NCI-H748 (cell line): ENCODE measurements around the gene PRODH.
A peak's percentile ranks its signal among the peaks of the same experiment; 100 is the strongest.
"Not testable (repeated sequence)": the region's sequence is repeated elsewhere in the genome, so short reads cannot be mapped to it uniquely, and the experiment has no call there.

ENCODE experiments used
- DNase-seq: peaks from one replicate; lab custom pipeline; 2025; ENCODE audit not compliant: unreplicated experiment; lab: John Stamatoyannopoulos, UW

Gene PRODH

DNA sequence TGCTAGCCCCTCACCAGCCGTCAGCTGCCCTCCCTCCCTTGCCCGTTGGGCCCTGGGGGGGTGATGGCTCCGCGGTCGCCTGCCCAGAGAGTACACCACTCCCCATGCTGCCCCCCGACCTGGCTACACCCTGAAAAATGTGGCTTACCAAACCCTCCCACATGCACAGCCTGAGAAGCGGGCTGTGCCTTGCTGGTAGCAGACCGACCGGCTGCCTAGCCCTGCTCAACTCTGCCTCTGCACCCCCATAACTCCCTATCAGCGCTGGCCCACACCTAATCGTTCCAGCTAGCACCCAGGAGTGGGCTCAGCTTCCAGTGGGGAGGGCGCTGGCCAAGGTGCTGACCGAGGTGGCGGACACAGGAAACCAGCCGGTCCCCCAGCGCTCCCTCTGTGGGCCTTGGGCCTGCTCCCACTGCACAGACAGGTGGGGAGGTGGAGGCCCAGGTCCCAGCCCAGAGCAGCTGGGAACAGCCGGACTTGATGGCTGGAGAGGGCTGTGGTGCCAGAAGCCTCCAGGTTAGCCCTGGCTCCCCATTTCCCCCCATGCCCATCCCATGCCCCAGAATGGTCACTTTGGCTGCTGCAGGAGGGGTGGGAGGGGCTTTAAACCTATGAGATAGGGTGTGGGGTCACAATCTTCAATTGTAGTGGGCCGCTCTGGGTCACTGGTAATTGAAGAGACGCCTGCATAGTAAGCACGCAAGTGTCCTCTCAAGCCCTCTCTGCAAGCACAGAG, 32.1 kb upstream of the PRODH start:
- DNase-seq: no peak

- not testable (repeated sequence) for DNase-seq
Measured at GRCh38 chr22:18967391-18968010, 31.4 kb upstream of the PRODH start.

- no peak for DNase-seq
Measured at GRCh38 chr22:18966748-18967147, 30.7 kb upstream of the PRODH start.

DNA sequence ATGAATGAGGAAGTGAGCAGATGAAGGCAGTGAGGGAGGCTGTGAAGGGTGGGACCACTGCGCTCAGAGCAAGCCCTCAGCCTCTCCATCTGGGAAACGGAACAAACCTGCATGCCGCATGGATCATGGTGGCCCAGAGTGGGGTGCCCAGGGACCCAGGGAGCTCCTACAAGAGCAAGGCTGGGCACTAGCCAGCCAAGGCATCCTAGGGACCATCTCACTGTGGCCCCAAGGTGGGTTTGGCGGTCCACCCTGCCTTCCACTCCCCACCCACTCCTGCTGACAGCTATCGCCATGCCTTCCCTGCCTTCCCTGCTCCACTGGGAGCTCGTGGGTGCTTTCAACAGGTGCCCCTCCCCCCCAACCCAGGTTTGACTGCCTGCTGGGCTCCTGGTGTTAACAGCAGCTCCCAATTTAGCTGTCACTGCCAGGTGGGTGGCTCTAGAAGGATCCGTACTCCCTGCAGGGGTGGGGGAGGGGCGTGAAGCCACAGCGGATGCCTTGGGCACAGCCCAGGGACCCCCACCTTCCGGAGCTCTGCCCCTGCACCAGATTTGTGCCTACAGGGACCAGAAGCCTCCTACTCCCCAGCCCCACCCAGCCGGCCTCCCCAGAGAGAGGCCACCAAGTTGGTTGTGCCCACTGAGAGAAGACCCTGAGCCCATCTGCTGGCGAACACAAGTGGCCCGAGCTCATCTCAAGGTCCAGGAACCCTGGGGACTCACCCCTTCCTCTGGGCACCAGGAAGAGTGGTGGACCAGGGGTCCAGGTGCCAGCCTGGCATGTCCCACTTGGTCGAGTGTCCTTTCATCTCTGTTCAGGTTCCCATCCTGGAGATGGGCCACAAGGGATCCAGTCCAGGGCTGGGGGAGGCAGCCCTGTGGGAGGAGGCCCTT, 29.7 kb upstream of the PRODH start:
- DNase-seq: no peak

GRCh38 chr22:18964501-18965265, 28.6 kb upstream of the PRODH start:
- not testable (repeated sequence) for DNase-seq

DNA sequence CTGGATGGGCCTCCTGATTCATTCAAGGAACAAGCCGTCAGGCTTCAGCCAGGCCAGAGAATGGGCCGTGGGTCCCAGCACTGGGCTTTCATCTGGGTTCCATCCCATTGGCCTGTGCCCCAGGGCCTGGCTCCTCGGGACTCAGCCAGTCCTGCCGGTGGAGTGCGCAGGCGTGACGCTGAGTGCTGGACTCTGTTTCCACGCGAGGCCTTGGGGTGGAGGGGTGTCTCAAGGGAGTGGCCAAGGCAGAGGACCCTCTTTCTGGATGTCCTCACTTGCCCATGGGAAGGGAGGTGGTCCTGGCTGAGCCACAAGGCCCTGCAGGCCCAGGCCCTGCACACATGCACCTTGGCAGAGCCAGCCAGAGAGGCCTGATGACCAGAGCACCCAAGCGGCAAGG, 28.0 kb upstream of the PRODH start:
- not testable (repeated sequence) for DNase-seq

- no peak for DNase-seq
Measured at GRCh38 chr22:18962308-18962635, 26.2 kb upstream of the PRODH start.

GRCh38 chr22:18961632-18962307, 25.7 kb upstream of the PRODH start:
- not testable (repeated sequence) for DNase-seq

DNA sequence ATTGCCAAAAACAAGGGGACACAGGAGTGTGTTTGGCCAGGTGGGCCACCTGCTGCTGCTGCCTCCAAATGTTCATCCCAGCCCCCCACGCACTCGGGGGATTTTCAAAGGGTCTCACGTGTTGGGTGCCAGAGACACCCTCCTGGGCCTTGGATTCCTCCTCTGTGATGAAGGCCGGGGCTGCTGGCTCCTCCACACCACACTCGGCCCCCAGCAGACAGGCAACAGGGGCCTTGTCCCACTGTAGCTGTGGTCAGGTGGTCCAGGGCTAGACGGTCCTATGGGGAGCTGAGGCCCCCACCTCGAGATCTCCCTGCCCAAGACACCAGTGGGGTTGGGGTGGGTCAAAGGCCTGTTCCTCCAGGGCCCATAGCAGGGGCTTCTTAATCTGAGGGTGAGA, 25.1 kb upstream of the PRODH start:
- not testable (repeated sequence) for DNase-seq

DNA sequence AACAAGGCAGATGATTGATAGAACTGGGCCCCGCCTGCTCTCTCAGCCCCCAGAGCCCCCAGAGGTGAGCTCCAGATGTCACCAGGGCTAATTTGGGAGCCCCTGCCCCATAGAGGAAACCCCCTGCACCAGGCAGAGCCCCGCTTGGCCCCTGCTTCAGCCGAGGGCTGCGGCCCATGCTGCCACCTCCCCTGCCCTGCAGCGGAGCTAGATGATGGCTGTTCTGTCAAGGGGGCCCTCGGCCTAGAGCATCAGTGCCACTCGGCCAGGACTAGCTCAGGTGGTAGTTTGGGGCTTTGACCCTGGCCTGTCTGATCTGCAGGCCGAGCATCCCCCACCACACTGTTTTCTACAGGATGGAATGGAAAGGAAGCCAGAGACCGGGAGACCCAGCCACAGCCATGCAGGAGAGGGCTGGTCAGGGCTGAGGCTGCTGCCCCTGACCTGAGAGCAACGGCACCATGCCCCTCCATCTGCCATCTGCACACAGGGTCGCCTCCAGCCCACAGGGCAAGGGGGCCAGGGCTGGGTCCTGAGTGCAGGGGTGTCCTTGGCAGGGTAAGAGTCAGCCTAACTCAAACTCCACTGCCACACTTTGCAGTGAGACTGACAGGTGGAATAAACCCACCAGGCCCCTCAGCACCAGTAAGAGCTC, 24.2 kb upstream of the PRODH start:
- DNase-seq: not testable (repeated sequence)

GRCh38 chr22:18959741-18960140, 23.6 kb upstream of the PRODH start:
- DNase-seq: not testable (repeated sequence)

DNA sequence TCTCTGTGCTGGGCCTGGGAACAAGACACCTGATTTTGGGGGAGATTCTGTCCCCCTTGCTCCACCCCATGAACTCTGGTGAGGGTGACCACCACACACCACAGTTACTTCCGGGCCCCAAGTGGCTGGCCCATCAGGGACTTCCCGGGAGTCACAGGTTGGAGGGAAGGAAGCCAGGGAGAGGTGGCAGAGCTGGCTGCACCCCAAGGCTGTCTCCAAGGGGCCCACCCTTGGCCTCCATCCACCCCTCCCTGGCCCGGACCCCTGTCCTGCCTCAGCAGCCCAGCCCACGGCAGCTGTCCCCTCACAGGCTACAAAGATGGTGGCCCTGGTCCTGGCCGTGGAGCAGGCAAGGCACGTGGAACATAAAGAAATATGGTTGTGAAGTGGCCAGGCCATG, 23.2 kb upstream of the PRODH start:
- not testable (repeated sequence) for DNase-seq

DNA sequence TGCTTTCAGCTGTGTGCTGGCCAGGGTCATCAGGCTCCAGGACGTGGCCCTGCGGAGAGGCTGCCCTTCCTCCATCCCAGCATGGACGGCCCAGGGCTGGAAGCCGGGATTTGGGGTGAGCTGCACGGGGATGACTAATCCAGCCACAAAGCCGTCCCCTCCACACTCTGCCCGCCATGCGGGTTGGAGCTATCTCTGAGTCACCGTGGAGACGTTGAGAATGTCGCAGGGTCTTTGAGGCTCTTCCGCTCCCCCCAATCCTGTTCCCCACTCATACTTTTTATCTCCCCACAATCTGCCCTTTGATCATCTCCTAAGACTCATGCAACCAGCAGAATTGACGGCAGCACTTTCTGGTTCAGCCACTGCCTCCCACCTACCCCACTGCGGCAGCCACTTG, 22.6 kb upstream of the PRODH start:
- not testable (repeated sequence) for DNase-seq

DNA sequence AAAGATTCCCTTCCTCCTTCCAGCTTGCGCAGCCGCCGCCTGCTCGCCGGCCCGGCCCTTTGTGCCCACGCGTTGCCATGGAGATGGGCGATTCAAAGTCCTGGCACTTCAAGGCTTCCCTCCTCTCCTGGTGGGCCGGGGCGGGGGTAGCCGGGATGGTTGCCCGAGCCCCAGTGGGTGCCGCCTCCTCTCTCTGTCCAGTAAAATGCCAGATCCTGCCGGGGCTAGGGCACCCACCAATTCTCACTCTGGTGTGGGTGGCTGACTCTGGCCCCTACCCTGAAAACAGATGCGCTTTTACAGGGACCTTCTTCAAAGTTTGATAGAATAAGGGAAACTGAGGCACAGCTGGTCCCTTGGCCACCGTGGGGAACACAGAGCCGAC, 22.2 kb upstream of the PRODH start:
- DNase-seq: peak; percentile 7

GRCh38 chr22:18957621-18958320, 21.7 kb upstream of the PRODH start:
- not testable (repeated sequence) for DNase-seq

GRCh38 chr22:18956956-18957355, 20.9 kb upstream of the PRODH start:
- not testable (repeated sequence) for DNase-seq

DNA sequence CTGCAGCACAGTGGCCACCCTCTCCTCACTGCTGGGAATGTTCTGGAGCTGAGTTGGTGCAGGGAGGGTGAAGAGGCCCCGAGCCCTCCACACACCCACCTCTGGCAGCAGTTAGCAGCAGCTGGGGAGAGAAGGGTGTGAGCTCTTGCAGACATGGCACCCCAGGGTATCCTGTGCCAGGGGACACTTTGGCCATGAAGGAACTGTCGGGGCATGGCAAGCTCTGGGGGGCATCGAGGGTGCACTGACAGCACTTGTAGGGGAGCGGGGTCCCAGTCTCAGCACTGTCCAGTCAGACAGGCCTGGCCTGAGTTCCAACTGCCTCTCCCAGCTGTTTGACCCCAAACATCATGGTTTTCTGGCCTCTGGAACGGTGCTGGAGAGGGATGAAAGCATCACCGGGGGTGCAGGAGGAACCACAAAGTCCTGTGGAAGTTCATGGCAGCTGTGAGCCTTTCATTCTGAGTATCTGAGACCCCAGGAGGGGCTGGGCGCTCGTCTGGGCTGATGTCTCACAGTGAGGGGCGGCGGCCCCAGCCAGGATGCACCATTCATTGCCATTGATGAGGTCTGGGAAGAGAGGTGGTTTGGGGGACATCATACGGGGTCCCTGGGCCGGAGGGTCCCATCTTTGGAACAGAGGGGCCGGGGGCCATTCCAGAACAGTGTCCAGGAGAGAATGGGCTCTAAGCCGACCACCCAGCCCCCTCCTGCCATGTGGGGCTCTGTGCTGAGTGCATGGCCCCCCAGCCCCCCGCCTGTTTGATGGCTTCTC, 20.2 kb upstream of the PRODH start:
- not testable (repeated sequence) for DNase-seq

GRCh38 chr22:18955696-18956095, 19.6 kb upstream of the PRODH start:
- no peak for DNase-seq
